HS-27A (cell line): ENCODE data around the gene NKAIN1.

Experiments used
- DNase-seq: peaks from one replicate; pipeline ENCODE4 v3.0.0-alpha.2; 2012; ENCODE audit warnings: low read depth, missing footprints

NKAIN1 gene

DNA sequence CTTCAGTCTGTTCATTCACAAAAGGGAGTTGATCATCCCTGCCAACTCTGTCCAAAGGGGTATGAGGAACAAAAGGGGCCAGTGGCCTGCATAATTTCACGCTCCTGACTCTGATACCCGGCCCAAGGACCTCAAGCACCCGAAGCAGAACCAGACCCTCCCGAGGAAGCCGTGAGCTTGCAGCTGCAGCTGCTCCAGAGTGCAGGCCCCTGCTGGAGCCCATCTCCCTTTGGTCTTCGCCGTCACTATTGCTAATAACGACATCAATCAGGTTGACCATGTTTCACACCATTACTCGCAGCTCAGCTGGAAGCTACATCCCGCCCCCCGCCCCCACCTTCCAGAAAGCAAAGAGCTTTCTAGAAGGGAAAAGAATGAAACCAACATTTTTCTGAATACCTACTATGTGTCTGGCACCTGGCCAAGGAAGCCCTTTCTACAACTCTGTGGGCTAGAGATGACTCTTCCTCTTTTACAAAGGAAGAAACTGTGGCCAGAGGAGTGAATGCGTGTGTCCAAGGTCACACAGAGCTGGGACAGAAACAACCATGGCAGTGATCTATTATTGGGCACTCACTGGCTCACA lies 5.5 kb downstream of the NKAIN1 start:
- no peak for DNase-seq

- DNase-seq, result no peak
These were observed 7.0 kb downstream of the NKAIN1 start for GRCh38 chr1:31232689-31233088.

DNA sequence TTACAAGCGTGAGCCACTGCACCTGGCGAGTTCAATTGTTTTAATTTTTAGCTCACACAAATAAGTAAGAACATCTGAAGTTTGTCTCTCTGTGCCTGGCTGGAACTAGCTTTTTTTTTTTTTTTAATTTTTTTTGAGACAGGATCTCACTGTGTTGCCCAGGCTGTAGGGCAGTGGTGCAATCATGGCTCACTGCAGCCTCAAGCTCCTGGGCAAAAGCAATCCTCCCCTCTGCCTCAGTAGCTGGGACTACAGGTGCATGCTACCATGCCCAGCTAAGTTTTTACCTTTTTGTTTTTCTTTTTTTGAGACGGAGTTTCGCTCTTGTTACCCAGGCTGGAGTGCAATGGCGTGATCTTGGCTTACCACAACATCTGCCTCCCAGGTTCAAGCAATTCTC lies 7.9 kb downstream of the NKAIN1 start:
- no peak for DNase-seq

DNA sequence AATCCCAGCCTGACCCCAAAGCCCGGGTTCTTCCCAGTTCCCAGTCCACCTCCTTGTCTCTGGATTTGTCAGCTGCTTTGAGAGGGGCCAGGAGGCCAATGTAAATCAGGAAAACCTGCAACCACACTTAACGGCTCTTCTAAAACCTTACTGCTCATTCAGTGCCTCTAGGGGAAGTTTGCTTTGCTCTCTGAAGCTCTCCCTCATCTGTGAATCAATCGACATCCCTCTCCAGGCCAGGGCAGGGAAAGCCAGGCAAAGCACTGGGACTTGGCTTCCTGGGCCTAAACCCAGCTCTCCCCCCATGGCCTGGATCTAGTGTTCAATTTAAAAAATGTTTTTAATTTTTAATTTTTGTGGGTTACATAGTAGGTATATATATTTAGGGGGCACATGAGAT lies 9.3 kb downstream of the NKAIN1 start:
- no peak for DNase-seq

GRCh38 chr1:31228986-31229385 lies 10.7 kb downstream of the NKAIN1 start:
- no peak for DNase-seq

GRCh38 chr1:31227891-31228568 lies 11.7 kb downstream of the NKAIN1 start:
- DNase-seq, result no peak

- no peak for DNase-seq
These were observed 15.6 kb downstream of the NKAIN1 start for GRCh38 chr1:31224068-31224467.

GRCh38 chr1:31222176-31222575 lies 17.5 kb downstream of the NKAIN1 start:
- no peak for DNase-seq

- DNase-seq, result no peak
These were observed 18.6 kb downstream of the NKAIN1 start for GRCh38 chr1:31221072-31221471.

DNA sequence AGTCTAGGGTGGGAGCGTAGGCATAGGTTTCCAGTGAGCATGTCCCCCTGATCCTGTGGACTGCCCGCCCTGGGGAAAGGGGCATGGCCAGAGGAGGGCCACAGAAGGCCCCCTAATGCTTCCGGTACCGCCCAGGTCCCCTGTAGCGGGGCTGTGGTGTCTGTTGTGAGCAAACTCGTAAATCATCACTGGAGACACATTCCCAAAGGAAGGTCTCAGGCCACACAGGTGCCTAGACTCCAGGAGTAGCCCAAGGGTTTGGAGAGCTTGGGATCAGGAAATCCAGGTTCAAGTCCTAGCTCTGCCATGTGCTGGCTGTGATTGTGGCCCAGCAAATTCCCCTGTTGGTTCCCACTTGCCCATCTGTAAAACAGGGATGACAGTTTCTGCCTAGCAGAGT lies 20.2 kb downstream of the NKAIN1 start:
- DNase-seq, result no peak

DNA sequence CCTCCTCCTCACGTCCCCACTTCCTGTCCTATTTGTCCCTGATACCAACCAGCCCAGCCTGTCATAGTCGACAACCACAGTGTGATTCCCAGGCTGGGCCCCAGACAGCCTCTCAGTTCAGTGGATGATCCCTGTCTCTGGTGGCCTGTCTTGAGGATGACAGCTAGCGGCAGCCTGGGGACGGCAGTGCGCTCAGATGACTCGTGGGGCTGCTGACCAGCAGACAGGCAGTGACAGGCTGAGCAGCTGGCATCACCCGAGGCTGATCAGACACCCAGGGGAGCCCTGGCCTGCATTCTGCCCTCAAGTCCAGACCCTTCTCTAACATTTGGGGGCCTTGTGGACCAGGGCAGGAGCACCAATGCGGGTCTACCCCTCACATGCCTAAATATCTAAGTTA lies 21.0 kb downstream of the NKAIN1 start:
- no peak for DNase-seq

DNA sequence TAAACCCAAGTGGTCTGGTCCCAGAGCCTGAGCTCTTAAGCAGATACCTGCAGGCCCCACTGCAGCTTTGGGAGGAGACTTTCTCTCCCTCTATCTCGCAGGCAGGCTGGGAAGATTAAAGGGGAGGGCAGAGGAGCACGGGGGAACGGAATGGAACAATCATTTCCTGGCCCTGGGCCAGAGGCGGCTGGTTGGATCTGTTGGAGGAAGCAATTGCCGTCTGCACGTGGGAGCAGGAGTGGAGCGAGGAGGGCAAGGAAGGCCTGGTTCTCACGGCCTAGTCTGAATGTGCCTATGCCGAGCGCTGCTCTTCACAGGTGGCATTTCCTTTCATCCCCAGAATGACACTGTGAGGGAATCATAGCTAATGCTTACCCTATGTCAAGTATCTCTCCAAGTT lies 23.7 kb downstream of the NKAIN1 start:
- no peak for DNase-seq

- no peak for DNase-seq
These were observed 24.6 kb downstream of the NKAIN1 start for GRCh38 chr1:31215065-31215570.

- no peak for DNase-seq
These were observed 25.2 kb downstream of the NKAIN1 start for GRCh38 chr1:31214316-31215064.

DNA sequence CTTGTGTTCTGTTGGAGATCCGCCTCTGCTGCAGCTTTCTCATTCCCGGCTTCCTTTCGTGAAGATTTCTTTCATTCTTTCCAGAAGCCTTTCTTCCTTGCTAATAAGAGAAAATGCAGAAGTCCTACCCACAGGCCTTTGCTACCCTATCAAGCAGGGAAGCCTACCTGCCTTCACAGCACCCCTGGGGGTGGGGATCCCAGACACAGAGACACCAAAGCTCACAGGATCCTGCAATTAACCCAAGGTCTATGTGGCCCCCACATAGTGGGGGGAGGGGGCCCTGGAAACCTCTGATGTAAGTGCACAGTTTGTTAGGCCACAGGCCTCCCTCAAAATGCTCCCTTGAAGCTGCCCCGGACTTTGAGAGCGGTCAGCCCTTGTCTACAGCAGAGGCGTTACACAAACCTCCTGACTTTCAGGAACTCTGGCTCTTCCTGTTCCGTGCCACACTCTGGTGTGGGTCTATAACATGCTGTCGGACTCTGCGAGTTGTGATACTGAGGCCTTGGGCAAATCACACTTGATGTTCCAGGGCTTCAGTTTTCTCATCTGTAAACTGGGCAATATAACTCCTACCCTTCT lies 31.2 kb downstream of the NKAIN1 start:
- DNase-seq, result no peak

GRCh38 chr1:31207569-31207968 lies 32.1 kb downstream of the NKAIN1 start:
- DNase-seq, result no peak

DNA sequence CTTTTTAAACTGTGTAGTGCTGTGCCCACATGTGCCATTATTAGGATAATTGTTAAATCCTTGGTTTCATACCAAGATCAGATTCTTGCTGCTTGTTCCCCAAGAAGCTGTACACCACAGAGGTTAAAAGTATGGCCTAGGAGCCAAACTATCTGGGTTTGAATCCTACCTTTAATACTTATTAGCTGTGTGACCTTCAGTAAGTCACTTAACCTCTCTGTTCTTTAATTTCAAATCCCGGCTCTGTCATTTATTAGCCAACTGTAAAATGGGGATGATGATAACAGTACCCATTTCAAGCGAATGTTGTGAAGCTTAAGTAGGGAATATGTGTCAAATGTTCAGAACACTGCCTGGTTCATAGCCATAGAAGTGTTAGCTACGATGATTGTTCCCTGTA lies 32.6 kb downstream of the NKAIN1 start:
- no peak for DNase-seq

GRCh38 chr1:31203215-31203614 lies 36.5 kb downstream of the NKAIN1 start:
- no peak for DNase-seq

GRCh38 chr1:31201931-31202360 lies 37.7 kb downstream of the NKAIN1 start:
- DNase-seq, result no peak

DNA sequence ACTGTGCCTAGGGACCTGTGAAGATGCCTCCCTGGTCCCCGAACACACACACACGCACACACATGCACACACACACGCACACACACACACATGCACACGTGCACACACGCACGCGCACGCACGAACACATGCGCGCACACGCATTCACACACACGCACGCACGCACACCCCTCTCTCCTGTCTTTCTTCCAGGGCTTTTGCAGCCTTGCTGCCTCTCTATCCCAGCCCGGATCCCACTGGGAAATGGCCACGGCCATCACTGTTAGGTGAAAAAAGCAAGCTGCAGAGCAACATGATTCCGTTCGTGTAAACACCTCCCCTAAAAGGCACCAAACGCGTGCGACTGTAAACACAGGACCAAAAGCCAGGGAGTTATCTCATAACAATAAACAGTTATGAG lies 39.7 kb downstream of the NKAIN1 start:
- DNase-seq, result no peak

DNA sequence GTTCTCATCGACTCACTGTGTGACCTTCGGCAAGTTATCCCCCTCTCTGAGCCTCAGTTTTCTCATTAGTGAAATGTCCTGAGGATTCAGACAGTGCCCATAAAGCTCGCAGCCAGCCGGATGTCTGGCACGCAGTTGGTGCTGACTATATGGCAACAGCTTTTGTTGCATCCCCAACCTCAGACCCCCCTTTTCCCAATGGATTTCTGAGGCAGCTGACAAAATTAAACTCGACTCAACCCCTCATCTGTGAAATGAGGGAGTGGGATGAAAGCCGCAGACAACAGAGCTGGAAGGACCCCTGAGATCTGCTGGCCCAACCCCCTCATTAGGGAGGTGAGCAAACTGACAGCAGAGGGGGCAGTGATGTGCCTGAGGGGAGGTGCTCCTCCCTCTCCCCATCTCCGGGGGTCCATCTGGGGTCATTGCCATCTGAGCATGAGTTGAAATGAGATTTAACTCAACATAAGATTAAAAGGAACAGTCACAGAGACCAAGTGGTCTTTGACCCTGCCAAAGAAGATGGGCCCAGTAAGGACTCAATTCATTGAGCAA lies 40.4 kb downstream of the NKAIN1 start:
- DNase-seq, result no peak

GRCh38 chr1:31198600-31198999 lies 41.1 kb downstream of the NKAIN1 start:
- no peak for DNase-seq

GRCh38 chr1:31198150-31198549 lies 41.5 kb downstream of the NKAIN1 start:
- no peak for DNase-seq
